Measurements from ENCODE around the gene CTIF. TPM values are rescaled to one million over a fixed set of nuclear protein-coding genes. Genes with fewer than 3 reads are reported as not detected.

The CTIF gene
- total RNA-seq, 1 experiment from 2014 or later = 20.6 TPM

GRCh38 chr18:48544116-48544515, 5.3 kb downstream of the CTIF start:
- no peaks in the 10 kb centered on the region for H3K9me3 ChIP-seq
- DNase-seq = no peak
- peaks cover 16% of the 10 kb centered on the region for H3K36me3 ChIP-seq

GRCh38 chr18:48544661-48545415, 6.0 kb downstream of the CTIF start:
- H3K4me3 ChIP-seq = no peak overlapping the region
- DNase-seq = no peak
- H3K27me3 ChIP-seq = no peaks in the 10 kb centered on the region
- peaks cover 16% of the 10 kb centered on the region for H3K36me3 ChIP-seq
- H3K9me3 ChIP-seq = no peaks in the 10 kb centered on the region

More at GRCh38 chr18:48544116-48544515, 5.3 kb downstream of the CTIF start:
- Histone ChIP-seq H3K4me3 (no peak overlapping the region), H3K27me3 (no peaks in the 10 kb centered on the region)

DNA sequence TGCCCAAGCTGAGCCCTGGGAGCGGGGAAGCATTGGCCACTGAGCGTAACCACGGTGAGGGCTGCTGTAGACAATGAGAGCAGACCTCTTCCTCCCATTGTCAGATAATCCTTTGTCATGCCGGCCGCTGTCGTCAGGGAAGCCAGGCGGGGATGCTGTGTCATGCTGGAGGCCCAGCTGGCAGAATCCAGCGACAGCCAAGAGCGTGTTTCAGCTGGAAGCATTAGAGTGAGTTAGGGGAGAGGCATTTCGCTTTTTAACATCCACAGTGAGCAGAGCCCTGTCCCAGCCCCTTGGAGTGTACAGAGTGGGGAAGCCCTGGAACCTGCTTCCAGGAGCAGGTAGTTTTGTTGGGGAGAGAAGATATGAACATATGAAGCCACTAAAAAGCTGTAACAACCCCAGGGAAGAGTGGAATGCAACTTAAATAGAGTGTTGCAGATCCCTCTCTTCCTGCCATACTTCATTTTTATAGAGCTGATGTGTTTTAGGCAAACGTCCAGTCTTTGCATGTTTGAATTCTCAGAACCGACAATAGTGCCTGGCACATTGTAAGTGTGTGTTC, 7.0 kb downstream of the CTIF start:
- Histone ChIP-seq H3K27me3 (no peaks in the 10 kb centered on the region), H3K36me3 (peaks cover 16% of the 10 kb centered on the region), H3K9me3 (no peaks in the 10 kb centered on the region), H3K4me3 (no peak overlapping the region)
- DNase-seq = peak; percentile 58

DNA sequence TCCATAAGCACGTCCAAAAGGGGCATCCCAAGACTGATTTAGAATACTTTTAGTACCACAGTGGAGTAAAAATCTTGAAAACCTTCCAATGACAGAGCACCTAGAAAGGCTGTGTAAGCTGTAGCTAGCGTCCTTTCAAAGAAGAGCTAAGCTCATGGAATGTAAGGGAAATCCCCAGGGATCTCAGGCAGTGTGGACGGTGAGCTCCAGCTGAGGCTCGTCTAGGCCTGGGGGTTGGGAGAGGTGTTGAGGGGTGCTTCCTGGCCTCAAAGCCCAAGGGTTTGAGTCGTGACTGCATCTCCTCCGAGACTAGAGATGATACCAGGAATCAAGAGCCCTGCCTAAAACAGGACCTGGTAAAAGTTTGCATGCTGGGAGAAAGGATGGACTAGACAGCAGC, 7.6 kb downstream of the CTIF start:
- peaks cover 17% of the 10 kb centered on the region for H3K36me3 ChIP-seq
- H3K27me3 ChIP-seq = no peaks in the 10 kb centered on the region
- H3K9me3 ChIP-seq = no peaks in the 10 kb centered on the region
- DNase-seq = no peak
- no peak overlapping the region for H3K4me3 ChIP-seq

GRCh38 chr18:48547531-48547981, 8.7 kb downstream of the CTIF start:
- H3K9me3 ChIP-seq = no peaks in the 10 kb centered on the region
- no peak overlapping the region for H3K4me3 ChIP-seq
- H3K27me3 ChIP-seq = no peaks in the 10 kb centered on the region
- DNase-seq = no peak
- peaks cover 9% of the 10 kb centered on the region for H3K36me3 ChIP-seq

GRCh38 chr18:48548011-48548771, 9.4 kb downstream of the CTIF start:
- Histone ChIP-seq H3K4me3 (no peak overlapping the region), H3K9me3 (no peaks in the 10 kb centered on the region), H3K27me3 (no peaks in the 10 kb centered on the region), H3K36me3 (peaks cover 9% of the 10 kb centered on the region)
- DNase-seq = peak; percentile 50

DNA sequence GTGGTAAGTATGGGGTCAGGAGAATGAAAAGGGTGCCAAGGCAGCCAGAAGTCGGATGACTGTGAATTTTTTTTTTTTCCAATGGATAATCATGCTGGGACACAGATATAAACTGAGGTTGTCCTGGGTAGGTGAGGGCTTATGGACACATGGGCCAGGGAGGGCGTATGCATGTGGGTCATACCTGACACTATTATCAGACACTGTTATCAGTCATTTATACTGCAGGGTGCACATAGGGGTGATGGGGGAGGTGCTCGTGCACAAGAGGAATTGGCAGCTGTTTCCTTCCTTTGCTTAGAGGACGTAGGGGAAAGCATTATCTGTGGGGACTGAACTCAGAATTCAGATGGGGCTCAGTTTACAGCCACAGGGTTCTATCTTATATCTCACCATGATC, 10.1 kb downstream of the CTIF start:
- Histone ChIP-seq H3K36me3 (peaks cover 2% of the 10 kb centered on the region; the same call in 1 of the 2 replicates), H3K9me3 (no peaks in the 10 kb centered on the region), H3K27me3 (no peaks in the 10 kb centered on the region), H3K4me3 (no peak overlapping the region)
- no peak for DNase-seq

DNA sequence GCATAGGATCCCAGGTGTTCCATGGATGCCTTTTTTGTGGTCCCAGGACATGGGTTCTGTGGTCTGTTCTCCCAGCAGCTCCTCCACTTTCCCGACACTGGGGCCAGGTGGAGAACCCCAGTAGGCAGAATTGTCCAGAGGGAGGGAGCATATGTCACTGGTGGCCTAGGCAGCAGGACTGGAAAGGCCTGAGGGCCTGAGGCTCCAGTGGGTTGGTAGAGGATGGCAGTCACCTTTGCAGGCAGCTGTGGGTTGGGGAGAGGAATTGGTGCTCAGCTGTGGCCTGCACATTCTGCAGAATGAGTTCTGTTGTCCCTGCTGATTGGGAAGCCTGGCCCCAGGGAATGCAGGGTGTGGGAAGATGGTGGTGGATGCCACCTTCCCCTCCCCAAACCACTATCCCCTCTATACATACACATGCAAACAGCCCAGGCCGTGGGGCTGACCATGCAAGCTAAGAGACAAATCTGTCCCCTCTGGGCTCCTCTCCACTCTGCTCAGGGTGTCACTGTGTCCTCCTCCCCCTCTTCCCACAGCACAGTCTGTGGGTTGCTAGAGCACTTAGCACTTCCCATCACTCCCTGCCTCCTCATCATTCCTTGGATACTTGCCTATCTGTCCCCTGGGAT, 11.4 kb downstream of the CTIF start:
- Histone ChIP-seq H3K36me3 (peaks cover 8% of the 10 kb centered on the region; the same call in 1 of the 2 replicates), H3K27me3 (no peaks in the 10 kb centered on the region), H3K4me3 (no peak overlapping the region), H3K9me3 (no peaks in the 10 kb centered on the region)
- no peak for DNase-seq

GRCh38 chr18:48551100-48551499, 12.3 kb downstream of the CTIF start:
- Histone ChIP-seq H3K36me3 (peaks cover 10% of the 10 kb centered on the region), H3K9me3 (no peaks in the 10 kb centered on the region), H3K4me3 (no peak overlapping the region), H3K27me3 (no peaks in the 10 kb centered on the region)
- DNase-seq = no peak

DNA sequence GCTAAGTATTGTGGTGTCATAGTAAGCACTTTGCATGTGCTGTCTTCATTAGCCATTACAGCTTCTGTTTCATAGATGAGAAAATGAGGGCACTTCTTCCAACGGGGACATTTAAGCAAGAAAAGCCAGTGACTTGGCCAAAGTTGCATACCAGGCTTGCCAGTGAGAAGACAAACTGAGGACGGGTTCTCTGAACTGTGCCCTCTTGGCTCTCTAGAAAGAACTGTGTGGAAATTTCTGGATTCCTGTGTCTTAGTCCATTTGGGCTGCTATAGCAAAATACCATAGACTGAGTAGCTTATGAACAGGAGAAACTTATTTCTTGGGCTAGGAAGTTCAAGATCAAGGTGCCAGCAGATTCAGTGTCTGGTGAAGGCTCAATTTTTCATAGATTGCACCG, 13.3 kb downstream of the CTIF start:
- peaks cover 10% of the 10 kb centered on the region for H3K36me3 ChIP-seq
- H3K9me3 ChIP-seq = no peaks in the 10 kb centered on the region
- no peaks in the 10 kb centered on the region for H3K27me3 ChIP-seq
- DNase-seq = no peak
- H3K4me3 ChIP-seq = no peak overlapping the region

- no peaks in the 10 kb centered on the region for H3K27me3 ChIP-seq
- no peak overlapping the region for H3K4me3 ChIP-seq
- H3K36me3 ChIP-seq = peaks cover 16% of the 10 kb centered on the region
- no peak for DNase-seq
- H3K9me3 ChIP-seq = no peaks in the 10 kb centered on the region
Measured at GRCh38 chr18:48553236-48553635, 14.4 kb downstream of the CTIF start.

DNA sequence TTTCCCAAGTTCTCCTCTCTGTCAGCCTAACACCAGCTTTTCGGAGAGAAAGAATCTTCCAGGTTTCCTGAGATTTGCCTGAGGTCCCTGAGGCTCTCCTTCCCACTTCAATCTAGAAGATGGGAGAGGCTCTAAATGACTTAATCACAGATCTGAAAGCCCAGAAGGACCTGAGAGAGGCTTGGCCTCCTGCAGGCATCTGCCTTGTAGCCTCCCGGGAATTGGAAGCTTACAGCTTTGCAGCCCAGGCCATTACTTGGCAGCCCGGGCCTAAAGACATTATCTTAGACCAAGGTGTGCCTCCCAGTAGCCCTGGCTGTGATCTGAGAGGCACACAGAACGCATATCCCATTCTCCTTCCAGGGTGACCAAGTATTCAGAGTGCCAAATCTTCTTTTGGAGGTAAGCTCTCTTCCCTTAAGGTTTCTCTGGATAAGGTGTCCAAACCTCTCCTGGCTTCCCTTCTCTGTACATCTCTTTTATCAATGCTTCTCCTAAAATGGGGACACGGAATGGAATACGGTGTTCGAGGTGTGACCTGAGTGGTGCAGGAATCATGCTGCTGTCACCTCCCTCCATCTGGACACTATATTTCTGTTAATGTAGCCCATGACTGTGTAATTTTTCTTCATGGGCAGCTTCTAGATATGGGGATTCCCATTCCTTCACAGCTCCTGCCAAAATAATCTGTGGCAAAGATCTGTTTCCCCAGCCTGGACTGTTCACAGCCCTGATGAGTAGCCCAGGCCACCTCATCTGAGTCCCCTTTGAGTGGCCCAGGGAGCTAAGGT, 16.0 kb downstream of the CTIF start:
- Histone ChIP-seq H3K9me3 (no peaks in the 10 kb centered on the region; the same call in 1 of the 2 replicates), H3K27me3 (no peaks in the 10 kb centered on the region), H3K4me3 (no peak overlapping the region), H3K36me3 (peaks cover 16% of the 10 kb centered on the region)
- DNase-seq = no peak

DNA sequence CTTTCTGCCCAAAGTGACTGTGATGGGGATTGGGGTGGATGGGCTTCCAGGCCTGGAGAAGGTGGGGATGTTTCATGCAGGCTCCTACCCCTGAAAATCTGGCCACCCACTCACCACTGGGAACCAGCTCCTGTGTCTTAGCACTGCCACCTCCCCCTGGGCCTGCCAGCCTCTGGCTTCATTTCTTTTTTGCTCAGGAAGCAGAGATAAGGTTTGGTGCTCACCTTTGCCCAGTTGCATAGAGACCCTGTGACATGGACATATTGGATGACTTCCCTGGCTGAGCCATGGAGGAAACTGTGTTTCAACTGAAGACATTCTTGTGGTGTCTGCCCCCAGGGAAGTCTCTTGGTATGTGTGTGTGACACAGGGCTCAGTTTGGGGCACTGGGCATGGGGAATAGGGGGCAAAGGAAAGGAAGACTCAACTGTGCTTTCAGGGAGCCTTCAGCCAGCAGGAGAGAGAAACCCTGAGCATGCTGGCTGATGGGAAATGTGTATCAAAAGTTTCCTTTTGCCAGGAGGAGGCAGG, 16.7 kb downstream of the CTIF start:
- H3K36me3 ChIP-seq = peaks cover 16% of the 10 kb centered on the region
- H3K9me3 ChIP-seq = no peaks in the 10 kb centered on the region; the same call in 1 of the 2 replicates
- H3K27me3 ChIP-seq = no peaks in the 10 kb centered on the region
- no peak overlapping the region for H3K4me3 ChIP-seq
- no peak for DNase-seq

- H3K4me3 ChIP-seq = no peak overlapping the region
- no peak for DNase-seq
- H3K9me3 ChIP-seq = no peaks in the 10 kb centered on the region; the same call in 1 of the 2 replicates
- H3K27me3 ChIP-seq = no peaks in the 10 kb centered on the region
- H3K36me3 ChIP-seq = peaks cover 20% of the 10 kb centered on the region
Measured at GRCh38 chr18:48557640-48558174, 18.9 kb downstream of the CTIF start.

DNA sequence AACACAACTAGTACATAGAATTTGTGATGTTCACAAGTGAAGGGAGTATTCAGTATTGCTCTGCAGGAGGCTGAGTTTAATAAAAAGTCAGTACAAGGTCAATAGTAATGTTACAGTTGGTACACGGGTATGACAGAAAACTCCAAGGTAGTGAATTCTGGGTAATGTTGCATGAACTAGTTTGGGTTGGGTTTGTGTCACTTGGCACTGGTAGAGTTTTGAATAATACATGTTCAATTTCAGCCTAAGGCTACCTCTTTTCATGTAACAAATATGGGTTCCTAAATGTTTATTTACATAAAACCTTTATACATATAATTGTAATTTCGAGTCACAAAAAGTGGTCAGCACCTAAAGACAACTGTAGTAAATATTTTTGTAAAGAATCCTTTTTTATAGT, 19.4 kb downstream of the CTIF start:
- Histone ChIP-seq H3K27me3 (no peaks in the 10 kb centered on the region), H3K4me3 (no peak overlapping the region), H3K9me3 (no peaks in the 10 kb centered on the region; the same call in 1 of the 2 replicates), H3K36me3 (peaks cover 20% of the 10 kb centered on the region)
- DNase-seq = no peak

GRCh38 chr18:48560491-48560890, 21.7 kb downstream of the CTIF start:
- H3K27me3 ChIP-seq = no peaks in the 10 kb centered on the region
- H3K9me3 ChIP-seq = no peaks in the 10 kb centered on the region; the same call in 1 of the 2 replicates
- H3K4me3 ChIP-seq = no peak overlapping the region
- peaks cover 14% of the 10 kb centered on the region; the same call in 1 of the 2 replicates for H3K36me3 ChIP-seq
- DNase-seq = peak; percentile 22
